Stimulated activated CD4-positive, alpha-beta T cell treated with anti-CD3 and anti-CD28 coated beads, Interleukin-12 subunit alpha, Interleukin-12 subunit beta, amount 100 ng/mL, for 48 hours (primary cell): ENCODE measurements around the gene SLC10A6.
"Not testable (repeated sequence)": the region's sequence is repeated elsewhere in the genome, so short reads cannot be mapped to it uniquely, and the experiment has no call there.

ENCODE experiments used
- DNase-seq, 3 donors: peaks; one replicate each; pipeline ENCODE4 v3.0.0-alpha.2; 2020; ENCODE audit warnings: low read depth in 2 of 3, low spot score in 1 of 3

SLC10A6 gene, protein sequence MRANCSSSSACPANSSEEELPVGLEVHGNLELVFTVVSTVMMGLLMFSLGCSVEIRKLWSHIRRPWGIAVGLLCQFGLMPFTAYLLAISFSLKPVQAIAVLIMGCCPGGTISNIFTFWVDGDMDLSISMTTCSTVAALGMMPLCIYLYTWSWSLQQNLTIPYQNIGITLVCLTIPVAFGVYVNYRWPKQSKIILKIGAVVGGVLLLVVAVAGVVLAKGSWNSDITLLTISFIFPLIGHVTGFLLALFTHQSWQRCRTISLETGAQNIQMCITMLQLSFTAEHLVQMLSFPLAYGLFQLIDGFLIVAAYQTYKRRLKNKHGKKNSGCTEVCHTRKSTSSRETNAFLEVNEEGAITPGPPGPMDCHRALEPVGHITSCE

DNA sequence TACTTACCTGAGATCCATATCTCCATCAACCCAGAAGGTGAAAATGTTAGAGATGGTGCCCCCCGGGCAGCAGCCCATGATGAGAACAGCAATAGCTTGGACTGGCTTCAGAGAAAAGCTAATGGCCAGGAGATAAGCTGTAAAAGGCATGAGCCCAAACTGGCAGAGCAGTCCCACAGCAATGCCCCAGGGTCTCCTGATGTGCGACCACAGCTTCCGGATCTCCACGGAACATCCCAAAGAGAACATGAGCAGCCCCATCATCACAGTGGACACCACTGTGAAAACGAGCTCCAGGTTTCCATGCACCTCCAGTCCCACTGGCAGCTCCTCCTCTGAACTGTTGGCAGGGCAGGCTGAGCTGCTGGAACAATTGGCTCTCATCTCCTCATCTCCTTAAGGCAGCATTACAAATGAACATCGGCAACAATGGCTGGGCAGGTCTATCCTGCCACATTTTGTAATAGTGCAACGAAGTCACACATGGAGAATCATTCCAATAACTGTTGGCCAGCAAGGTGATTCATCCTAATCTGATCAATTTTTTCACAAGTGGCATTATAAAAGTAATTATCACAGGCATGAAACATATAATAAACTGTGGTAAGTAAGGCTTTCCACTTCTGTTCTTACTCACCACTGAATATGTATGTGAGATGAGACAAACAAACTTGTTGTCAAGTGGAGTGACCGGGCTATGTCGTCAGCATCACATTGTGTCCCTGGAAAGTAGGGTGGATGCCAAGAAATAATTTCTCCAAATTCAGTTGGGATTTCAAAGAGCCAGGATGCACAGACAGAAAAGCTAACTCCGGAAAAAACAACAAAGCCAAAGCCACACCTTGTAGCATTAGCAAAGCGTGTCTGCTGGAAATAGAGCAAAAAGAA lies at the start of gene SLC10A6:
TSS of gene SLC10A6 (minus strand) at position 653 of the 888 bp plus-strand sequence. CDS start at position 384, 269 bp downstream.
- no peak for DNase-seq

DNA sequence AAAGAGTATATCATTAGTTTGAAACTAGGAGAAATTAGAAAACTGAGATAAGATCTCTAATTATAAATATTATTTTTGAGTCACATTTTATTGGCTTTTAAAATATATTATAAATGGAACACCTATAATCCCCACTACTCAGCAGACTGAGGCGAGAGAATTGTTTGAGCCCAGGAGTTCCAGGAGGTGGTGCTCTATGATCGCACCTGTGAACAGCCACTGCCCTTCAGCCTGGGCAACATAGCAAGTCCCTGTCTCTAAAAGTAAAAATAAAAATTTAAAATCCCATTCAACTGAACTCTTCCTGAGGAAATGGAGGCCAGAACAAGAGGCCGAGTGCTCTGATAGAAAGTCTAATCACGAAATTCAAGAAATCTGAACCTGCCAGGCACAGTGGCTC lies 49.4 kb upstream of the SLC10A6 start:
- DNase-seq: no peak

DNA sequence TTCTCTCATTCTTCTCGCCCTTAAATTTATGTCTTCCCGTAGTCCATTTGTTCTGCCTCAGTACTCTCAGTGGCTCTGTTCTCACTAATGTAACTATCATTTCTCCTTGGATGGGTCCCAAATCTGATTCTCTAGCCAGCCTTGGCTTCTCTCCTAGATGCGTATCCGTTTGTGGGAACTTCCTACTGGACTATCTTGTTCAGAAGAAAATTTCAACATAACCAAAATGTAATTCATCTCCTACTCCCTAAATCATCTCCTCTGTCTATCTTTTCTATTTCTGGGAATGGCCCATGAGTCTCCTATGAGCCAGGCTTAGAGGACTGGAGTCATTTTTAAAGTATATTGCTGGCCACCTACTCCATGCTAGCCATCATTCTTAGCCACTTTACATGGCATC lies 47.4 kb upstream of the SLC10A6 start:
- DNase-seq: no peak

DNA sequence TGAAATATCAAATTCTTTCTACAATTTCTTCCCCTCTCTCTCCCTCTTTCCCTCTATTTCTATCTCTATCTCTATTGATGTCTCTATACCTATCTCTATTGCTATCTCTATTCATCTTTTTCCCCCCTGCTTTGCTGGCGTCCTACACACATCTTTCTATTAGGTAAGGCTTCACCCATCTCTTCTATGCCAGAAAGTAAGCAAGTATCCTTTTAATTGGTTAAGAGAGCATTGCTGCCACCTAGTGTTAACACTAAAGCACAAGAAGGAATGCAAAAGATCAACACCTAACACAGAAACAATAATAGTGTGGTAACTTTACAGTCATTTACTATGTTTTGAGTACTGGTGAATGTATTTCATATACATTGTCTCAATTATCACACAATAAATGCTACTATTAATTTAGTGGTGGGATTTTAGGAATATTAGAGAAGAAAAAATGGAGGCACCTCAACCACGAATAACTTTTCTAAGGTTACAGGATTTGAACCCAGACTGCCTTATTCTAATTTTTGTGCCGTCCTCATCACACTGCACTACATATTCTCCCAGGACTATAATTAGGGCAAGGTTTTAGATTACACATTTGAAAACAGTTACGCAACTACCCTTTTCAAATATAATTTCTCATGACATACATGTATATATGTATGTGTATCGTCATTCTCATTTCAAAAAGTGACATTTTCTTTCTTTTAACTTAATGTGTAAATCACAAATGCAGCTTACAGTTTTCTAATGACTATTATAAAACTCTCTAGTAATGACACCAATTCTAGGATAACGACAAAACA lies 46.7 kb upstream of the SLC10A6 start:
- DNase-seq: peak in 1 of 3 donors; percentile 51

- no peak for DNase-seq
Observed at GRCh38 chr4:86894455-86894854, 45.3 kb upstream of the SLC10A6 start.

- no peak for DNase-seq
Observed at GRCh38 chr4:86893136-86893535, 44.0 kb upstream of the SLC10A6 start.

GRCh38 chr4:86892636-86892960 lies 43.4 kb upstream of the SLC10A6 start:
- DNase-seq: no peak

- peak in 2 of 3 donors; percentile 13 to 16 for DNase-seq
Observed at GRCh38 chr4:86891762-86892635, 42.8 kb upstream of the SLC10A6 start, which contains the start of gene C4orf36. Gene C4orf36, minus strand, starts transcription at chr4:86892422. Its CDS starts 902 bp downstream, at chr4:86891520.

DNA sequence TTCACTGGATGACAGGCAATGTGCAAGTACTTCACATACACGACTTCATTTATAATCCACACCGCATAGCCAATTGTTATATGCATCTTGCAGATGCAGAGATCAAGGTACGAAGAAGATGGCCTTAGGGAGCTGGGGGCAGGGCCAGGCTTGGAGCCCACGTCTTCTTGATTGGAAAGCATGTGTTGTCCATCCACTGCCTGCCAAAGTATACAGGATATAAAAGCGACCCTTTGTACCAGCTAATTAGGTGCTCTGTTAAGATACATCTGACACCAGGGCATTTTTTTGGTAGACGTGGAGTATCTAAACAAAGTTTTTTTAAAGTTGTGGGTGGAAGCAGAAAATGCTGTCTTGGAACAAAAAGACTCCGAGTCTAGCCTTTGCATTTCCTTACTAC lies 41.6 kb upstream of the SLC10A6 start:
- no peak for DNase-seq

- no peak for DNase-seq
Observed at GRCh38 chr4:86879641-86880040, 30.5 kb upstream of the SLC10A6 start.

DNA sequence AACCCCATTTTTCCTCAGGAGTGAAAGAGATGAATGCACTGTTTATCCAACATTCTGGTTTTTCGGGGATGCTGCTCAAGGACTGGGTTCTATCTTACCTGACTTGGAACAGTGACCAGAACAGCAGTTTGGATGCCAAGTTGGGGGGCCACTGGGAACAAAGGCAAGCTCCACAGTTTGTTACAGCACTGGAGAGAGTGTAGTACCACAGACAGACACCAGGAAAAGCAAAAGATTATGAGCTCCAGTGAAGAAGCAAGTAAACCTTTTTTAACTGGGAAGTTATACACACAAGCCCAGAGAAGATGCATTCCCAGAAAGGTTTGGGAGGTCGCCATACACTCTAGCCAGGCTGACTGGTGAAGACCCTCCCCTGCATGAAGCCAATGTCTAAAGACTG lies 29.5 kb upstream of the SLC10A6 start:
- no peak for DNase-seq

- DNase-seq: no peak
Observed at GRCh38 chr4:86876894-86877685, 27.9 kb upstream of the SLC10A6 start.

DNA sequence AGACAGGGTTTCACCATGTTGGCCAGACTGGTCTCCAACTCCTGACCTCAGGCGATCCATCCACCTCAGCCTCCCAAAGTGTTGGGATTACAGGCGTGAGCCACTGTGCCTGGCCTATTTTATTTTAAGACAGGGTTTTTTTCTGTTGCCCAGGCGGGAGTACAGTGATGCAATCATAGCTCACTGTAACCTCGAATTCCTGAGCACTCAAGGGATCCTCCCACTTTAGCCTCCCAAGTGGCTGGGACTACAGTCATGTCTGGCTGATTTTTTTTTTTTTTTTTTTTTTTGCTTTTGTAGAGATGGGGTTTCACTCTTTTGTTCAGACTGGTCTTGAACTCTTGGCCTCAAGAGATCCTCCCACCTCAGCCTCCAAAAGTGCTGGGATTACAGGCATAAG lies 26.3 kb upstream of the SLC10A6 start:
- DNase-seq: not testable (repeated sequence)

- DNase-seq: no peak
Observed at GRCh38 chr4:86872135-86872534, 23.0 kb upstream of the SLC10A6 start.

- no peak for DNase-seq
Observed at GRCh38 chr4:86870442-86871069, 21.4 kb upstream of the SLC10A6 start.

GRCh38 chr4:86857341-86858052 lies 8.3 kb upstream of the SLC10A6 start:
- no peak for DNase-seq

- no peak for DNase-seq
Observed at GRCh38 chr4:86856896-86857295, 7.7 kb upstream of the SLC10A6 start.

- DNase-seq: no peak
Observed at GRCh38 chr4:86855572-86855971, 6.4 kb upstream of the SLC10A6 start.
